WI38 (cell line): ENCODE data around the gene ACADM.
A peak's percentile ranks its signal among the peaks of the same experiment; 100 is the strongest.
"Not testable (repeated sequence)": the region's sequence is repeated elsewhere in the genome, so short reads cannot be mapped to it uniquely, and the experiment has no call there.

Source experiments
- H3K4me3 ChIP-seq: 2 replicates; pipeline ENCODE4 v1.5.1; 2011; ENCODE audit warnings: low read depth, mild to moderate bottlenecking, control low read depth, low read length
- TF ChIP-seq, protein P1 (sequence below): IDR thresholded peaks from 2 replicates; pipeline ENCODE4 v1.5.1; 2012; ENCODE audit warnings: low read depth, mild to moderate bottlenecking, control low read depth, low read length

ACADM gene

DNA sequence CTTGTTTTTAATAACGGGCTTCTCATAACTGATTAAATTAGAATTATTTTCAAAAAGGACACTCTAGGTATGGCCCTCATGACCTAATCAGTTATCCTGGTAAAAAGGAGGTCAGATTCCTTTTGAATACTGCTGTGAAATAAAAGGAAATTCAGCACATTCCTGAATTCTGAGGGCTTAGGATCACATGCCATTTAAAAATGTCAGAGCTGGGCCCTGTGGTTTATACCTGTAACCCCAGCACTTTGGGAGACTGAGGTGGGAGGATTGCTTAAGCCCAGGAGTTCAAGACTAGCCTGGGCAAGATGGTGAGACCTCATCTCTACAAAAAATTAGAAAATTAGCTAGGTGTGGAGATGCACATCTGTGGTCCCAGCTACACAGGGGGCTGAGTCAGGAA lies 43.5 kb downstream of the ACADM start:
- no peak overlapping the region for H3K4me3 ChIP-seq
- TF ChIP-seq, protein P1, sequence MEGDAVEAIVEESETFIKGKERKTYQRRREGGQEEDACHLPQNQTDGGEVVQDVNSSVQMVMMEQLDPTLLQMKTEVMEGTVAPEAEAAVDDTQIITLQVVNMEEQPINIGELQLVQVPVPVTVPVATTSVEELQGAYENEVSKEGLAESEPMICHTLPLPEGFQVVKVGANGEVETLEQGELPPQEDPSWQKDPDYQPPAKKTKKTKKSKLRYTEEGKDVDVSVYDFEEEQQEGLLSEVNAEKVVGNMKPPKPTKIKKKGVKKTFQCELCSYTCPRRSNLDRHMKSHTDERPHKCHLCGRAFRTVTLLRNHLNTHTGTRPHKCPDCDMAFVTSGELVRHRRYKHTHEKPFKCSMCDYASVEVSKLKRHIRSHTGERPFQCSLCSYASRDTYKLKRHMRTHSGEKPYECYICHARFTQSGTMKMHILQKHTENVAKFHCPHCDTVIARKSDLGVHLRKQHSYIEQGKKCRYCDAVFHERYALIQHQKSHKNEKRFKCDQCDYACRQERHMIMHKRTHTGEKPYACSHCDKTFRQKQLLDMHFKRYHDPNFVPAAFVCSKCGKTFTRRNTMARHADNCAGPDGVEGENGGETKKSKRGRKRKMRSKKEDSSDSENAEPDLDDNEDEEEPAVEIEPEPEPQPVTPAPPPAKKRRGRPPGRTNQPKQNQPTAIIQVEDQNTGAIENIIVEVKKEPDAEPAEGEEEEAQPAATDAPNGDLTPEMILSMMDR: no peak

DNA sequence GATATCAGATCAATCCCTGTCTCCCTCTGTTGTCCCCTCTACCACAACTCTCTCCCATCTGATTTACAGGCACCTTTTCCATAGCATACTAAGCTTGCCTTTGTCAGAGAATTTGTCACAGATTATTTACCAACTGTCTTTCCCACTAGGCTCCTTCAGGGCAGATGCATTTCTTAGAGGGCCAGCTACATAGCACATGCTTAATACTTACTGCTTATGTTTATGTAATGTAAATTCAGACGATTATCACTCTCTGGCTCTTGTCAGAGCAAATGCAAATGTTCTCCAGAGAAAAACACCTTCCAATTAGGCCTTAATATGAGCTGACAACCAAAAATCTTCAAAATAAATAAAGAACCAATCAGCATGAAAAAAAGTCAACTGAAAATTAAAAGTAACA lies 46.3 kb downstream of the ACADM start:
- TF ChIP-seq, protein P1: no peak
- no peak overlapping the region for H3K4me3 ChIP-seq

DNA sequence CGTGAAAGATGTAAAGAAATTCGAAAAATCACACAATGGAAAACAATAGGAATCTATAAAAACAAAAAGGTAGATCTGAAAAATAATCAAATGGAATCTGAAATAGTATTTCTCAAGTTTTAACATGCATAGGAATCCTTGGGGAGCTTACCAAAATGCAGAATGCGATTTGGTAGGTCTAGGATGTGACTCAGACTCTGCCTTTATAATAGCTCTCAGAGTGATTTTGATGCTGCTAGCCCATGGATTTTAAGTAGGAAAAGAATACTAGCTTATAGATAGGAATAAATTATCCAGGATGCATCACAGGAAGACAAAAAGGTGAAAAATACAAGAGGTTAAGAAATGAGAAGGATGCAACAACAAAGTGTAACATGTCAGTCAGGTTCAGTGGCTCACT lies 47.5 kb downstream of the ACADM start:
- H3K4me3 ChIP-seq: no peak overlapping the region
- TF ChIP-seq, protein P1: no peak

DNA sequence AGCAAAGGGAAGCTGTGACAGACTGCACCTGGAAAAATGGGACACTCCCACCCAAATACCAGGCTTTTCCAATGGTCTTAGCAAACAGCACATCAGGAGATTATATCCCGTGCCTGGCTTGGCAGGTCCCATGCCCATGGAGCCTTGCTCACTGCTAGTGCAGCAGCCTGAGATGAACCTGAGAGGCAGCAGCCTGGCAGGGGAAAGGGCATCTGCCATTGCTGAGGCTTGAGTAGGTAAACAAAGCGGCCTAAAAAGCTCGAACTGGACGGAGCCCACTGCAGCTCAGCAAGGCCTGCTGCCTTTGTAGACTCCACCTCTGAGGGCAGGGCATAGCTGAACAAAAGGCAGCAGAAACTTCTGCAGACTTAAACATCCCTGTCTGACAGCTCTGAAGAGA lies 53.3 kb downstream of the ACADM start:
- not testable (repeated sequence) for H3K4me3 ChIP-seq

DNA sequence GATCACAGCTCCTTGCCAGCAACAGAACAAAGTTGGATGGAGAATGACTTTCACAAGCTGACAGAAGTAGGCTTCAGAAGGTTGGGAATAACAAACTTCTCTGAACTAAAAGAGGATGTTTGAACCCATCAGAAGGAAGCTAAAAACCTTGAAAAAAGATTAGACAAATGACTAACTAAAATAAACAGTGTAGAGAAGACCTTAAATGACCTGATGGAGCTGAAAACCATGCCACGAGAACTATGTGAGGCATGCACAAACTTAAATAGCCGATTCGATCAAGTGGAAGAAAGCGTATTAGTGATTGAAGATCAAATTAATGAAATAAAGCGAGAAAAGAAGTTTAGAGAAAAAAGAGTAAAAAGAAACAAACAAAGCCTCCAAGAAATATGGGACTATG lies 54.2 kb downstream of the ACADM start:
- H3K4me3 ChIP-seq: not testable (repeated sequence)

DNA sequence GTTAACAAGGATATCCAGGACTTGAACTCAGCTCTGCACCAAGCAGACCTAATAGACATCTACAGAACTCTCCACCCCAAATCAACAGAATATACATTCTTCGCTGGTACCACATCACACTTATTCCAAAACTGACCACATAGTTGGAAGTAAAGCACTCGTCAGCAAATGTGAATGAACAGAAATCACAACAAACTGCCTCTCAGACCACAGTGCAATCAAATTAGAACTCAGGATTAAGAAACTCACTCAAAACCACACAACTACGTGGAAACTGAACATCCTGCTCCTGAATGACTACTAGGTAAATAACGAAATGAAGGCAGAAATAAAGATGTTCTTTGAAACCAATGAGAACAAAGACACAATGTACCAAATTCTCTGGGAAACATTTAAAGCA lies 55.7 kb downstream of the ACADM start:
- H3K4me3 ChIP-seq: not testable (repeated sequence)

DNA sequence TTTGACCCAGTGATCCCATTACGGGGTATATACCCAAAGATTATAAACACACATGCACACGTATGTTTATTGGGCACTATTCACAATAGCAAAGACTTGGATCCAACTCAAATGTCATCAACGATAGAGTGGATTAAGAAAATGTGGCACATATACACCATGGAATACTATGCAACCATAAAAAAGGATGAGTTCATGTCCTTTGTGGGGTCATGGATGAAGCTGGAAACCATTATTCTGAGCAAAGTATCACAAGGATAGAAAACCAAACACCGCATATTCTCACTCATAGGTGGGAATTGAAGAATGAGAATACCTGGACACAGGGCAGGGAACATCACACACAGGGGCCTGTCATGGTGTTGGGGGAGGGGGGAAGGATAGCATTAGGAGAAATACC lies 59.4 kb downstream of the ACADM start:
- H3K4me3 ChIP-seq: not testable (repeated sequence)

DNA sequence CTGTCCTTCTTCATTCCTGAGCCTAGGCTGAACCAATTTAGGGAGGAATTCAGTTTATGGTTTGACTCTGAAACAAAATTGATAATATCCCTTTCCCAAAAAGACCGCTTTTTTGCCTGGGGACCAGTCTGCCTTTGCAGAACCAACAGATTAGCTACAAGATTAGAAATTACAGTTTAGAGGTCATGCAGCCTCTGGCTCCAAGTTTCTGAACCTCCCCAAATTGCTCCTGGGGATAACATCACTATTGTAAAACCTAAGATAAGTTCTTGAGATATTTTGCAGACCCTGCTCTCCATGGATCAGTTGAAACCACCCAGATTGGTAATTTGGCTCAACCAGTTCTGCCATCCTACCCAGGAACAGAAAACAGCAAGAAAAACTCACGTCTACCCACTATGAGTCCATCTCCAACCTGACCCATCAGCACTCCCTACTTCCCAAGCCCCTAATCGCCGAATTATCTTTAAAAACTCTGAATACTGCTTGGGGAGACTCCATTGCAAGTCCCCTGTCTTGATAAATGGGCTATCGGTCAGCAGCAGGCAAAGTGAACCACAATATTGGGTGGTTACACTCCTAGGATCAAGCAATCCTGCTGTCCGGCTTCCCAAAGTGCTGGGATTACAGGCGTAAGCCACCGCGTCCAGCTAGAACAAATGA lies 60.9 kb downstream of the ACADM start:
- peak overlapping the region; percentile 84 for H3K4me3 ChIP-seq
- TF ChIP-seq, protein P1: no peak

DNA sequence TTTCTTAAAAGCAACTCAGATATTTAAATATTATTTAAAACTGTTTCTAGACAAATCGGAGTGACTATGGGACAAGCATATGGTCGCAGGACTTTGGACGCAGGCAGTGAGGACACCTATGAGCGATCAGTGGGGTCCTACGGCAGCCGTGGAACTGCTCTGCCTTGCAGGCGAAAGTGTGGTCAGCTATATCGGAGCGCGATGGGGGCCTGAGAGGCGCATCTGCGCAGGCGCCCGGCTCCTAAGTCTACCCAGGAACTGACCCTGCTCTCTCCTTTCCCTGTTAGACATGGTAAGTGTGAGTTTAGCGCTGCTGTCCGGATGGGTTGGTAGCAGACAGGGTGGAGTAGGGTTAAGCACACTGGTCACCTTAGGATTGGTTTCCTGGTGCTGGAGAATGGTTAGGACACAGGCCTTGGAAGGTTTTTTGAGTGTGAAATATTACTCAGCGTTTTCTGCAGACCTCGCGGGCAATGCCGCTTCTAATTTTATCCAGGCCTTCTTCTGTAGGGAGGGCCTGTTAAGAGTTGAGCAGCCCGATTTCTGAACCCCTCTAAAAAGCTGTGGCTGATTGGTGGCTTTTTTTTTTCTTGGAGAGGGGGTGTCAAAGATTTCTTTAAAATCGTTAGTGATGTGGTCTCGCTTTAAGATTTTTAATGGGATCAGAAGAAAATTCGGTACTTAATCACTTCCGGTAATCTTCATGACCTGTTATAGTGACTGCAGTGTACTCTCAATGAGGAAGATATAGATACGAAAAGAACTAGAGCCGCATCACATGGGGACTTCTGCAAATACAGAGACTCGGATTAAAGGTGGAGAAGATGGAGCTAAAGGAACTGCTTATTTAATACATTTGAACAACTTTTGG lies 61.7 kb downstream of the ACADM start, which contains the start of gene RABGGTB:
TSS of gene RABGGTB (plus strand) at position 274 of the 871 bp plus-strand sequence. CDS start at position 290, 16 bp downstream.
- peak within 1 kb of the TSS; percentile 84 for H3K4me3 ChIP-seq
- TF ChIP-seq, protein P1: no peak
